H9 (cell line): ENCODE measurements around the gene PXK. TPM values are rescaled to one million over a fixed set of nuclear protein-coding genes. Genes with fewer than 3 reads are reported as not detected.
A peak's percentile ranks its signal among the peaks of the same experiment; 100 is the strongest.

Experiments used
- DNase-seq: peaks from one replicate; pipeline ENCODE4 v3.0.0-alpha.2; 2017
- H2AFZ ChIP-seq: one replicate; pipeline ENCODE4 v1.6.1; 2013; ENCODE audit warnings: mild to moderate bottlenecking, low read length, control low read depth, moderate library complexity
- H2AK5ac ChIP-seq: 2 replicates; pipeline ENCODE4 v1.6.1; 2013; ENCODE audit warnings: low read length, control low read depth, mixed read lengths; ENCODE audit not compliant: insufficient read length
- H2BK120ac ChIP-seq: one replicate; pipeline ENCODE4 v1.6.1; 2013; ENCODE audit warnings: low read depth, mild to moderate bottlenecking, low read length, control low read depth, inconsistent platforms; ENCODE audit not compliant: poor library complexity, severe bottlenecking
- H2BK12ac ChIP-seq: 2 replicates; pipeline ENCODE4 v1.6.1; 2013; ENCODE audit warnings: low read length, control low read depth, mixed read lengths, low read depth; ENCODE audit not compliant: insufficient read length
- H2BK15ac ChIP-seq: 2 replicates; pipeline ENCODE4 v1.6.1; 2013; ENCODE audit warnings: low read depth, low read length, control low read depth
- H2BK20ac ChIP-seq: one replicate; pipeline ENCODE4 v1.6.1; 2013; ENCODE audit warnings: low read depth, mild to moderate bottlenecking, low read length, control low read depth, inconsistent platforms; ENCODE audit not compliant: poor library complexity, severe bottlenecking
- H2BK5ac ChIP-seq: 2 replicates; pipeline ENCODE4 v1.6.1; 2013; ENCODE audit warnings: low read length, control low read depth, mixed read lengths; ENCODE audit not compliant: insufficient read length
- H3K14ac ChIP-seq: 2 replicates; pipeline ENCODE4 v1.6.1; 2013; ENCODE audit warnings: low read length, control low read depth; ENCODE audit not compliant: insufficient read depth
- H3K18ac ChIP-seq: 2 replicates; pipeline ENCODE4 v1.6.1; 2013; ENCODE audit warnings: low read depth, mild to moderate bottlenecking, mixed read lengths, low read length, control low read depth; ENCODE audit not compliant: insufficient read length
- H3K23ac ChIP-seq: 2 replicates; pipeline ENCODE4 v1.6.1; 2013; ENCODE audit warnings: low read length, control low read depth, mixed read lengths, low read depth; ENCODE audit not compliant: insufficient read length
- H3K23me2 ChIP-seq: 2 replicates; pipeline ENCODE4 v1.6.1; 2013; ENCODE audit warnings: low read depth, mild to moderate bottlenecking, mixed read lengths, low read length, control low read depth; ENCODE audit not compliant: insufficient read length, poor library complexity, severe bottlenecking
- H3K27ac ChIP-seq: 2 replicates; pipeline ENCODE4 v1.5.1; 2013; ENCODE audit warnings: low read length, control low read depth, mixed read lengths, low read depth; ENCODE audit not compliant: insufficient read length
- H3K27me3 ChIP-seq: 2 replicates; pipeline ENCODE4 v1.6.1; 2013; ENCODE audit warnings: low read length, control low read depth, inconsistent platforms; ENCODE audit not compliant: insufficient read depth
- H3K4ac ChIP-seq: 2 replicates; pipeline ENCODE4 v1.6.1; 2013; ENCODE audit warnings: low read depth, mild to moderate bottlenecking, control low read depth, inconsistent platforms, low read length, moderate library complexity
- H3K4me1 ChIP-seq: 2 replicates; pipeline ENCODE4 v1.6.1; 2013; ENCODE audit warnings: low read length, control low read depth, inconsistent platforms; ENCODE audit not compliant: insufficient read depth
- H3K4me2 ChIP-seq: 2 replicates; pipeline ENCODE4 v1.6.1; 2013; ENCODE audit warnings: low read length, control low read depth, mixed read lengths; ENCODE audit not compliant: insufficient read length, insufficient read depth
- H3K56ac ChIP-seq: 2 replicates; pipeline ENCODE4 v1.6.1; 2013; ENCODE audit warnings: low read depth, mild to moderate bottlenecking, mixed read lengths, low read length, control low read depth; ENCODE audit not compliant: insufficient read length
- H3K79me1 ChIP-seq: 2 replicates; pipeline ENCODE4 v1.6.1; 2013; ENCODE audit warnings: low read depth, mild to moderate bottlenecking, moderate library complexity, low read length, control low read depth, inconsistent platforms; ENCODE audit not compliant: insufficient read depth, poor library complexity, severe bottlenecking
- H3K79me2 ChIP-seq: 2 replicates; pipeline ENCODE4 v1.6.1; 2013; ENCODE audit warnings: low read length, control low read depth, inconsistent platforms; ENCODE audit not compliant: insufficient read depth
- H3K9ac ChIP-seq: 2 replicates; pipeline ENCODE4 v1.6.1; 2013; ENCODE audit warnings: low read length, control low read depth, mixed read lengths; ENCODE audit not compliant: insufficient read length; ENCODE audit errors: extremely low read depth
- H3K9me3 ChIP-seq: one replicate; pipeline ENCODE4 v1.6.1; 2013; ENCODE audit warnings: low read depth, low read length, inconsistent platforms; ENCODE audit not compliant: control insufficient read depth
- H3T11ph ChIP-seq: one replicate; pipeline ENCODE4 v1.6.1; 2013; ENCODE audit warnings: mild to moderate bottlenecking, low read length, control low read depth, inconsistent platforms
- H4K20me1 ChIP-seq: one replicate; pipeline ENCODE4 v1.6.1; 2013; ENCODE audit not compliant: control insufficient read depth, insufficient read length, insufficient read depth
- H4K5ac ChIP-seq: 2 replicates; pipeline ENCODE4 v1.6.1; 2013; ENCODE audit warnings: low read depth, mild to moderate bottlenecking, mixed read lengths, low read length, control low read depth; ENCODE audit not compliant: insufficient read length
- H4K8ac ChIP-seq: replicated peaks from 2 replicates; pipeline ENCODE4 v1.6.1; 2013; ENCODE audit warnings: low read length, control low read depth, mixed read lengths, low read depth; ENCODE audit not compliant: insufficient read length
- H4K91ac ChIP-seq: 2 replicates; pipeline ENCODE4 v1.6.1; 2013; ENCODE audit warnings: low read depth, mild to moderate bottlenecking, moderate library complexity, mixed read lengths, low read length, control low read depth; ENCODE audit not compliant: insufficient read length
- H3K27ac Mint-ChIP-seq, 3 experiments: 2 replicates in 2 of 3; 3 replicates in 1 of 3; pipeline ENCODE4 v1.8.0; 2020 to 2021; ENCODE audit warnings: mixed read lengths in 3 of 3, mild to moderate bottlenecking in 1 of 3, moderate library complexity in 1 of 3
- H3K27me3 Mint-ChIP-seq: 2 replicates; pipeline ENCODE4 v1.8.0; 2021; ENCODE audit warnings: low read depth, mild to moderate bottlenecking, moderate library complexity, mixed read lengths
- H3K36me3 Mint-ChIP-seq, 3 experiments: 2 replicates in 2 of 3; 3 replicates in 1 of 3; pipeline ENCODE4 v1.8.0; 2020 to 2021; ENCODE audit warnings: low read depth in 3 of 3, mixed read lengths in 3 of 3; ENCODE audit not compliant: insufficient read depth in 1 of 3
- H3K4me1 Mint-ChIP-seq, 2 experiments: 2 replicates each; pipeline ENCODE4 v1.8.0; 2020; ENCODE audit warnings: mixed read lengths in 2 of 2
- H3K4me3 Mint-ChIP-seq, 2 experiments: 2 replicates in 1 of 2; 3 replicates in 1 of 2; pipeline ENCODE4 v1.8.0; 2020 to 2021; ENCODE audit warnings: mild to moderate bottlenecking in 2 of 2, mixed read lengths in 2 of 2, moderate library complexity in 1 of 2
- H3K9me3 Mint-ChIP-seq, 2 experiments: 2 replicates in 1 of 2; 3 replicates in 1 of 2; pipeline ENCODE4 v1.8.0; 2020; ENCODE audit warnings: mild to moderate bottlenecking in 2 of 2, mixed read lengths in 2 of 2, moderate library complexity in 1 of 2
- WGBS: extraction: QIAGEN DNeasy Blood & Tissue Kit; methylation state at CpG from one replicate; pipeline ENCODE4 v1.1.7; 2013; ENCODE audit warnings: missing lambda C conversion rate, low lambda C conversion rate, mixed read lengths; ENCODE audit not compliant: insufficient read length; ENCODE audit errors: extremely low coverage; 5-methylcytosine and 5-hydroxymethylcytosine counted together
- total RNA-seq: library from RNA; stranded (reverse); gene quantifications from 2 replicates; pipeline ENCODE4 v1.2.1, GENCODE V29; 2021
- TF ChIP-seq, protein P1 (sequence below): fragments of 200-600 bp; sonication (generic); conservative IDR thresholded peaks from 3 replicates; pipeline ENCODE4 v1.8.0; 2021; ENCODE audit warnings: antibody characterized with exemption, mild to moderate bottlenecking

Gene PXK
- total RNA-seq, 1 experiment from 2014 or later: 3.3 TPM

DNA sequence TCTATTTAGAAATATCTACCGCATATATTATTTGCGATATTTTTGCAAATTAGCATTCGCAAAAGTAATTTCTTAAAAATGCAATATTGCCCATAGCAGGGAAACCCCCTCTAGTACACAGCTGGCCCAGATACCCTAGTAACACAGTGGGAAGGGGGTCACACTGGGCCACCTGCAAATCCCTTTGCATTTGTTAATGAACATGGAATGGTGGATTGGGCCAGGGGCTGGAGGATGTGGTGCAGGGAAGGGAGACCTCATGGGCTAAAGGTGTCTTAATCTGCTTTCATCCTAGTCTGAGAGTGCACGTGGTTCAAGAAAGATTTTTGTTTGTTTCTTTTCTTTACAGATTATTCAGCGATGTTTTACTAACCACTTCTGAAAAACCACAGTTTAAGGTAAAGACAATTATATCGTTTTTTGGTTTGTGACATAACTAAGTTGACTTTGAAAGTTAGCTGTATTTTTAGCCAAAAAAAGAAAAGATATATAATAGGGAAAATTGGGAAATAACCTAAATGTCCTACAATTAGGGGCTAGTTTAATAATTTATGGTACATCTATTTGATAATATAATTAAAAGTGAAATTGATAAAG, 70.9 kb downstream of the PXK start:
- peaks cover 18 to 27% of the 10 kb centered on the region in 2 experiments for H3K4me1 Mint-ChIP-seq
- WGBS: no CpG with 5 or more reads among the region's 6 CpGs
- Histone ChIP-seq H2BK12ac (no peak overlapping the region), H3K79me2 (no peaks in the 10 kb centered on the region), H2BK20ac (no peak overlapping the region), H3K14ac (no peak overlapping the region), H4K91ac (no peak overlapping the region), H3K18ac (no peak overlapping the region), H2AK5ac (no peak overlapping the region), H4K5ac (no peak overlapping the region), H3K4me2 (no peak overlapping the region), H3K9ac (no peak overlapping the region), H3K23me2 (no peaks in the 10 kb centered on the region), H4K20me1 (no peaks in the 10 kb centered on the region), H3K9me3 (no peaks in the 10 kb centered on the region), H2BK5ac (no peak overlapping the region), H3K56ac (no peak overlapping the region), H2BK120ac (no peak overlapping the region), H3K27ac (no peak overlapping the region), H3K23ac (no peak overlapping the region), H3K27me3 (no peaks in the 10 kb centered on the region), H2BK15ac (no peak overlapping the region), H4K8ac (no peak overlapping the region), H3K79me1 (no peaks in the 10 kb centered on the region), H2AFZ (no peak overlapping the region), H3K4ac (no peak overlapping the region), H3K4me1 (no peaks in the 10 kb centered on the region; the same call in 1 of the 2 replicates), H3T11ph (no peak overlapping the region)
- TF ChIP-seq, protein P1, sequence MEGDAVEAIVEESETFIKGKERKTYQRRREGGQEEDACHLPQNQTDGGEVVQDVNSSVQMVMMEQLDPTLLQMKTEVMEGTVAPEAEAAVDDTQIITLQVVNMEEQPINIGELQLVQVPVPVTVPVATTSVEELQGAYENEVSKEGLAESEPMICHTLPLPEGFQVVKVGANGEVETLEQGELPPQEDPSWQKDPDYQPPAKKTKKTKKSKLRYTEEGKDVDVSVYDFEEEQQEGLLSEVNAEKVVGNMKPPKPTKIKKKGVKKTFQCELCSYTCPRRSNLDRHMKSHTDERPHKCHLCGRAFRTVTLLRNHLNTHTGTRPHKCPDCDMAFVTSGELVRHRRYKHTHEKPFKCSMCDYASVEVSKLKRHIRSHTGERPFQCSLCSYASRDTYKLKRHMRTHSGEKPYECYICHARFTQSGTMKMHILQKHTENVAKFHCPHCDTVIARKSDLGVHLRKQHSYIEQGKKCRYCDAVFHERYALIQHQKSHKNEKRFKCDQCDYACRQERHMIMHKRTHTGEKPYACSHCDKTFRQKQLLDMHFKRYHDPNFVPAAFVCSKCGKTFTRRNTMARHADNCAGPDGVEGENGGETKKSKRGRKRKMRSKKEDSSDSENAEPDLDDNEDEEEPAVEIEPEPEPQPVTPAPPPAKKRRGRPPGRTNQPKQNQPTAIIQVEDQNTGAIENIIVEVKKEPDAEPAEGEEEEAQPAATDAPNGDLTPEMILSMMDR: no peak
- 0 out of 7 replicates have a peak overlapping the region, but pooled peaks of 2 of the 3 experiments have one; percentile 44 to 49 for H3K27ac Mint-ChIP-seq
- H3K9me3 Mint-ChIP-seq: no peaks in the 10 kb centered on the region
- no peaks in the 10 kb centered on the region; a peak in 2 of 7 replicates for H3K36me3 Mint-ChIP-seq
- H3K27me3 Mint-ChIP-seq: no peaks in the 10 kb centered on the region
- no peak for DNase-seq
- H3K4me3 Mint-ChIP-seq: no peak overlapping the region
